Cerebellar nuclear complex (tissue), 1 donor: Measurements from ENCODE around the gene HOXA9.

Experiments used
- DNase-seq, 2 experiments: peaks; one replicate each; lab custom pipeline; 2025; lab: John Stamatoyannopoulos, UW

The HOXA9 gene

DNA sequence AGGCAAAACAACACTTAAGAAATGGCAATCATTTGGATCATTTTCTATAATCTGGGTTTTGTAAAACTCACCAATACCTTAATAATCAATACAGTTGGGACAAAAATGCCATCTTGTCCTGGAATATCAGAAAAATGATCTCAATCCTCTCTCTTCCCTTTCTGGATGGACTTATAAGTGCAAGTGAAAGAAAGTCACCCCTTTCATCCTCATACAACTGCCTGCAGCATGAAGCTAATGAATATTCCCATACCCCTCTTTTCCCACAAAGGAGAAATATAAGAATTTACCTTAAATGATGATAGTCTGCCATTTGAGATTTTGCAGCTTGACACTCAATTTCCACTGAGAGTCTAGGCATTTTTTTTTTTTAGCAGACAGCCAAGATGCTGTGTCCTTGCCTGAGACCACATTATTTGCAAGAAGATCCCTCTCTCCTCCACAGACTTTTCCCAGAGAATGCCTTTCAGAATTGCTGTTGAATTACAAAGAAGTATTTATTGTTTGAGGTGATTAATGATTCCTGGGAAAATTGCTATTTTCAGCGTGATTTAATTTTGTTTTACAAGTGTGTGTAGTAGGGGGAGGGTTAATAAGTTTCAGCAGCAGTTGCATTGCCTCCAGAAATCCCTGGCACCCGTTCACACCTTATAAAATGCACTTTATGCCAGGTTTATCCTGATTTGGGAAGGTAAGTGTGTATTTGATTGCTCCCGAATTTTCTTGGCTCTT lies 38.6 kb downstream of the HOXA9 start:
- DNase-seq, result no peak

GRCh38 chr7:27125986-27126394 lies 39.3 kb downstream of the HOXA9 start:
- no peak for DNase-seq

DNA sequence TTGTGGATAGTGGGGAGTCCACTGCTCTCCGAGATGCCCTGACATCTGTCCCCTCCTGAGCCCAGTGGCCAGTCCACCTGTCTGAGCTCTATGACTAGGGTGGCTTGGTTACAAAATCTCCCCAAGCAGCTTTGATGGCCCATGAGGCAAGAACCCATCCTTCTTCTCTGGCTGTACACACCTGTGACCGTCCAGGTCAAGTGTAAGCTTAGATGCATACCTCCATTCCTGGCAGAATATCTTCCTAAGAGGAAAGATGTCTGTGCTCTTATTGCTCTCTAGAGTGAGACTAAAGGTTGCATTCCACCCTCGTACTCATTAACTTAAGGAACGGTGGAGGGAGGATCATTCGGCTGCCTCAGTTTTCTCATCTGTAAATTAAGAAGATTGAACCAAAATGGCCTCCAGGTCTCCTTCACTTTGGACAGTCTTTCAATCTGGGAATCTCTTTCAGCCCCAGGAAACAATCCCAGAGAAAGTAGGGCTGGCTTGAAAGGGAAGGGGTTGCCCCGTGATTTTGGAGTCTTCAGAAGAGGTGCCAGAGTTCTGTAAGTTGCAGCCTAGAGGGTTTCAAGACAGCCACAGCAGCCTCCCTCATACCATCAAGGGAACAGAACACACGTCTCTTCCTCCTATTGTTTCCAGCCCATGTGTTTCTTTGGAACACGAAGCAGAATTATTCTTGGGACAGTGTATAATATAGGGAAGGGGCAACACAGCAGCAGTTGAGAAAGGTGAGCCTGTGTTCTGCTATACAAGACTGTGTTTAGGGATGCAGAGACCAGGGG lies 40.2 kb downstream of the HOXA9 start:
- no peak for DNase-seq

DNA sequence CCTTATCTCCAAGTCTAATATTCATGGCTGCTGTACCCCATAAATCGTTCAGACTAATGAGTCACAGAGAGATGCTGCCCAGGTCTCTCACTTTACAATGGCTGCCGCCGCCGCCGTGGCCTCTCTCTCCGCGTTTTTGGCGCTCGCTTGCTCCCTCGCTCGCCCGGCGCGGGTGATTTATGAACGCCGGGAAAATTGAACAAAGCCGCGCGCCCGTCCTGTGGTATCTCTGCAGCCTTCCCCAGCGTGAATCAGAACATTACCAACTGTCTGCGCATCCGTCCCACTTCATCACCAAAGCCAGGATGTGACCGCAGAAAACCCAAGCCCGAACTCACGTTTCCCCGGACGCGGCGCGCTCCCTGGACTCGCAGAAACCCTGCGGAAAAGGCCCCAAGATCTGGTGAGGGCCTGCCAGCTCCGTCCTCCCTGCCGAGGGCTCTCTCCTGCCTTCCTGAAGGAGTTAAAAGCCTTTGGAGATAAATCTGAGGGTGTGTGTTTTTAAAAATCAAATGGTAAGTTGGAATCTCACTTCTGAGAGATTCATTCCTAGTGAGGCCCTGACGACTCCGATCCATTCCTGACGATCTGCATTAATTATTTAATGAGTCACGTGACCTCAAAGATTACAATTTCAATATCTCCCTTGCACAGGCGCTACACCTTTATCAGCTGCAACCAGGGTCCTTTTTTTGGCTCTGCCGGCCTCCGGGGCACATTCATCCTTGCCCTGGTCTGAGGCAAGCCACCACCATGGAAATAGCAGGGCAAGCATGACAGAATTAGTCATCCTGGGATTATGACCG lies 41.0 kb downstream of the HOXA9 start:
- DNase-seq, result no peak

- DNase-seq, result no peak
Observed at GRCh38 chr7:27123477-27124053, 41.8 kb downstream of the HOXA9 start.

- DNase-seq, result no peak
Observed at GRCh38 chr7:27123007-27123476, 42.3 kb downstream of the HOXA9 start.

- no peak for DNase-seq
Observed at GRCh38 chr7:27122077-27122910, 43.0 kb downstream of the HOXA9 start.

DNA sequence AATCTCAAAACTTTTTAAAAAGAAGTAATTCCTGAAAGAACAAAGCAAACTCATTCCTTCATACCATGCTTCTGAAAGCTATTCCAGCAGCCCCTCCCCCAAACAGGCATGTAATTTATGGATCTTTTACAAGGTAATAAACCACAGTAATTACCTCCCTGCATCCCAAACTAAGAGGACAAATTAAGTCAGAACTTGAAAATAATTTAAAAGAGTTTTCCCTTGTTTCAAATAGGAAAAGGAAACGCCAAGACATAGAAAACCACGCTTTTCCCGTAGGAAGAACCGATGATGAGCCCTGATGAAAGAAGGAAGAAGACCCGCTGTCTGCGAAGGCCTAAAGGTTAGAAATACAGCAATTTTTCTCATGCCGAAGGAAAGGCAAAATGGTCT lies 43.7 kb downstream of the HOXA9 start:
- DNase-seq, result no peak

DNA sequence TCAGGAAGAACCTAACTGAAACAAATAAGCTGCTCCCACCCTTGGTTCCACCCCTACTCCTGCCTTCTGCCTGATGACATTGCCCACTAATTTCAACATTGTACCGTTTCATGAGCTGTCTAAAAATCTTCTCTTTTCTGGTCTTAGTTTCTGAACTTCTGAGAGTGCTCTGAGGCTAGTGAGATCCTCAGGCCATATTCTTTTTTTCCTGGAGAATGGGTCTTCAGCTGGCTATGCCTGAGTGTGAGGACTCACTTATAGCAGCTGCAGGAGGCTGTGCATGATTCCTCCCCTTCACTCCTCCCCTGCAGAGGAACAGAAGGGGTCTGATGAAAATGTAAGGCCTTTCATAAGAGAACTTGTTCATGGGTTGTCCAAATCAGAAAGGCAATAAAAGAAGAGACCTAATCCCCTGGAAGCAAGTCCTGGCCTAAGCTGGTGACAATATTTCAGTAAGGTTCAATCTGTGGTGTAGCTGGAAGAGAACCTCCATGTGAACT lies 45.9 kb downstream of the HOXA9 start:
- DNase-seq, result no peak

DNA sequence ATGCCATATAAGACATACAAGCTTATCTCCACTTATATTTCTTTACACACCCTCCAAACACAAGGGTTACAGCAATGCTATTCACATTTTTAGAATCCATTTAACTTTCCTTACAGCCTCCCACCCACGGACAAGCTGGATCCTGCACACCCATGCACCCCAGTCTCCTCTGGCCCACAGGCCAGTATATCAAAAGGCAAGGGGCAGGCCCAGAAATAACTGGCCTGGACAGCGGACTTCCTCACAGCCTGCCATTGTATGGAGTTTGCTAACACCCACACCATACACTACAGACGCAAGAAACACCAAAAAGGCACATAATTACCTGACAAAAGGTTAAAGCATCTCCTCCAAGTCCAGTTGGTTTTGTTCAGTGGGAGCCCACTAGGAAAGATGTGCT lies 46.8 kb downstream of the HOXA9 start:
- DNase-seq, result no peak

DNA sequence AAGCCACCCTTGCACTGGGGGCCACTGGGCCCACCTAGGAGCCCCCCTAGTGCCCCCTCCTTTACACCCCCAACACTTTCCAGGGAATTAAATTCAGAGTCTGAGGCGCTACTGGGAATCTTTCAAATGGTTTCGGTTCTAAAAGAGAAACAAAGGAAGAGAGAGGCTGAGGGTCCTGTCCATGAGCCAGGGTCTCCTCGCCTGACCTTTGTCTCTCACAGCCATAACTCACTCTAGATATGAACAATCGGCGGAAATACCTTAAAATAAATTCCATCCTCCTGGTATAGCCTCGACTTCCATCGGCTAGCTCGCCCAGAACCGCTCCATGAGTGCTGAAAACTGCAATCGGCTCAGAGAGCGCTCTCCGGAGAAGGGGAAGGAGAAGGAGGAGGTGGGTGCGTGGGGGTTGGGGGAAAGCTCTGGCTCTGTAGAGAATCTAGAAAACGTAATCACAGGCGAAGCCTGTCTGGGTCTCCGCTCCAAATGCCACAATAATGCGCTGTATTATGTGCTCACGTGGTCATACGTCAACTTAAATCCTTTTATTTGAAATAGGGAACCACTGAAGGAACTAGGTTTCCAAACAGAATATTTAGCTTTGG lies 47.3 kb downstream of the HOXA9 start:
- DNase-seq, result no peak

- DNase-seq, result no peak
Observed at GRCh38 chr7:27116962-27117886, 48.1 kb downstream of the HOXA9 start.

- DNase-seq, result no peak
Observed at GRCh38 chr7:27116031-27116961, 49.0 kb downstream of the HOXA9 start.

- no peak for DNase-seq
Observed at GRCh38 chr7:27115221-27116026, 49.9 kb downstream of the HOXA9 start.

- no peak for DNase-seq
Observed at GRCh38 chr7:27114881-27115220, 50.5 kb downstream of the HOXA9 start.

DNA sequence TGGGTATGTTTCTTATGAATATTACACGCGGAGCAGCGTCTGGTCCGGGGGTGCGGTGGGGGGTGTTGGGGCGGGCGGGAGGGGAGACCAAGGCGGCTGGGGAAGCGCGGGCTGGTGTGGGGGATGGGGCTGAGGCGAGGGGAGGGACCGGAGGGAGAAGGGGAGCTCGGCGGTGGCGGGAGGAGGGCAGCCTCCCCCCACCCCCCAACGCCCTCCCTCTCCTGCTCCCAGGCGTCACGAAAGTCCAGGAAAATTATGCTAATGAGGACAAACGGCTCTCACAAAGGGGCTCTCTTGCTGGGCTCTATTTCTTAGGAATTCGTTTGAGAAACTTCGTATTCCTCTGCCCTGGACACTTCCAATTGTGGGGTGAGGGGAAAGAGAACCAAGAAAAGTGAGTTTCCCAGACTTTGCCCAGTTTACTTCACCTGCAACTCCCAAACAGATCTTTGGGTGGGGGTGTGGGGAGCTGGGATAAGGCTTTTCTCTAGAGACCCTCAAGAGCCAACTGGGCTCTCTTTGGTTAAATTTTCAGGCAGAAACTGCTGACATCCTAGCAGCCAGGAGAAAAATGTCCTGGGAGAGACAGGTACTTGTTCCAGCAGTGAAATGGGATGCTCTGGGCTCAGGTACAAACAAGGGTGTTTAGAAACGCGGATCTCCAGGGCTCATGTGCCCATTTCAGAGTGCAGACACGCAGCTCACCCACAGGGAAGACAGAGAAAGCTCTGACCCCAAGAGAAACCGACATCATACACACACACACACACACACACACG lies 51.2 kb downstream of the HOXA9 start:
- DNase-seq, result no peak
